Endothelial cell of umbilical vein (primary cell): ENCODE results near the gene ACAD9. TPM values are rescaled to one million over a fixed set of nuclear protein-coding genes. Genes with fewer than 3 reads are reported as not detected.
"Not testable (repeated sequence)": the region's sequence is repeated elsewhere in the genome, so short reads cannot be mapped to it uniquely, and the experiment has no call there.

ENCODE experiments used
- BruUV-seq: library from RNA; stranded (reverse); fragments of 400-500 nt; replicated peaks from 2 replicates; lab custom pipeline; 2021; lab: Mats Ljungman, UMichigan
- CTCF ChIA-PET: fragments of 300-600, 350-600 bp; sonication (Branson Sonifier 250); formaldehyde crosslinking; loops from one replicate; lab custom pipeline; 2021; ENCODE audit warnings: antibody characterized with exemption, inconsistent platforms; lab: Charles Lee
- POLR2A ChIA-PET: fragments of 300-600, 350-600 bp; sonication (Branson Sonifier 250); formaldehyde crosslinking; loops from one replicate; lab custom pipeline; 2021; ENCODE audit warnings: antibody characterized with exemption, inconsistent platforms; lab: Charles Lee
- DNase-seq: peaks from one replicate; pipeline ENCODE4 v3.0.0-alpha.2; 2011; ENCODE audit warnings: low read depth, low spot score
- FAIRE-seq: peaks from 2 replicates; lab custom pipeline; 2011; peaks lifted over from hg19 to GRCh38; lab: Jason Lieb, UNC
- H2AFZ ChIP-seq: 2 replicates; pipeline ENCODE4 v1.6.0; 2012; ENCODE audit warnings: low read depth, low read length, control low read depth, inconsistent platforms
- H3K27ac ChIP-seq: 2 replicates; pipeline ENCODE4 v1.5.1; 2011; ENCODE audit warnings: low read depth, mild to moderate bottlenecking, control low read depth, low read length, moderate library complexity; ENCODE audit not compliant: insufficient read depth
- H3K27me3 ChIP-seq, 2 experiments: 2 replicates each; pipeline versions ENCODE4 v1.6.0 to v1.6.1; 2011; ENCODE audit warnings: low read length in 2 of 2, mixed read lengths in 1 of 2; ENCODE audit not compliant: control insufficient read depth in 2 of 2, insufficient read depth in 2 of 2
- H3K36me3 ChIP-seq, 2 experiments: 2 replicates in 1 of 2; 3 replicates in 1 of 2; pipeline ENCODE4 v1.5.1; 2011; ENCODE audit warnings: low read length in 2 of 2, mild to moderate bottlenecking in 1 of 2, moderate library complexity in 1 of 2; ENCODE audit not compliant: control insufficient read depth in 2 of 2, insufficient read depth in 2 of 2; ENCODE audit errors: extremely low read depth in 1 of 2
- H3K4me1 ChIP-seq: 3 replicates; pipeline ENCODE4 v1.5.1; 2011; ENCODE audit warnings: mild to moderate bottlenecking, low read length; ENCODE audit not compliant: control insufficient read depth, insufficient read depth; ENCODE audit errors: extremely low read depth
- H3K4me2 ChIP-seq: 2 replicates; pipeline ENCODE4 v1.6.1; 2011; ENCODE audit warnings: low read length, control low read depth, mixed read lengths; ENCODE audit not compliant: insufficient read depth
- H3K4me3 ChIP-seq, 3 experiments: fragments of 200-600 bp in 1 of 3; sonication (generic), shearing (Covaris generic) in 1 of 3; replicated peaks in 1 of 3; 2 replicates each; pipeline ENCODE4 v1.5.1; 2011 to 2016; ENCODE audit warnings: control low read depth in 3 of 3, low read length in 3 of 3, mild to moderate bottlenecking in 2 of 3, inconsistent platforms in 1 of 3, low read depth in 1 of 3, moderate library complexity in 1 of 3; ENCODE audit not compliant: insufficient read depth in 1 of 3
- H3K79me2 ChIP-seq: 2 replicates; pipeline ENCODE4 v1.6.0; 2012; ENCODE audit warnings: low read length, inconsistent platforms; ENCODE audit not compliant: control insufficient read depth, insufficient read depth
- H3K9ac ChIP-seq: replicated peaks from 2 replicates; pipeline ENCODE3; 2011; ENCODE audit warnings: low read length, control low read depth; ENCODE audit not compliant: insufficient read depth; ENCODE audit errors: extremely low read depth
- H3K9me1 ChIP-seq: replicated peaks from 3 replicates; pipeline ENCODE4 v1.6.0; 2011; ENCODE audit warnings: mild to moderate bottlenecking, low read length; ENCODE audit not compliant: control insufficient read depth, insufficient read depth; ENCODE audit errors: extremely low read depth
- H3K9me3 ChIP-seq: replicated peaks from 2 replicates; pipeline ENCODE4 v1.5.1; 2012; ENCODE audit warnings: low read length, inconsistent platforms; ENCODE audit not compliant: control insufficient read depth, insufficient read depth
- H4K20me1 ChIP-seq: replicated peaks from 2 replicates; pipeline ENCODE3; 2011; ENCODE audit warnings: mild to moderate bottlenecking, low read length; ENCODE audit not compliant: control insufficient read depth, insufficient read depth; ENCODE audit errors: extremely low read depth
- CTCF ChIP-seq, 2 donors: IDR thresholded peaks; 1 replicate in 1 of 2; 2 replicates in 1 of 2; pipeline ENCODE4 v1.5.1; 2011; ENCODE audit warnings: low read length in 2 of 2, mild to moderate bottlenecking in 2 of 2, moderate library complexity in 2 of 2, control low read depth in 1 of 2, inconsistent platforms in 1 of 2, low read depth in 1 of 2; ENCODE audit not compliant: insufficient read depth in 1 of 2; ENCODE audit errors: extremely low read depth in 1 of 2
- EZH2 ChIP-seq: IDR thresholded peaks from 2 replicates; pipeline ENCODE4 v1.6.1; 2012; ENCODE audit warnings: borderline replicate concordance, low read depth, mild to moderate bottlenecking, moderate library complexity, low read length, inconsistent platforms; ENCODE audit not compliant: severe bottlenecking
- FOS ChIP-seq: IDR thresholded peaks from 2 replicates; pipeline ENCODE4 v1.6.1; 2011; ENCODE audit warnings: mild to moderate bottlenecking, low read length, moderate library complexity, borderline replicate concordance; ENCODE audit not compliant: insufficient read depth
- GATA2 ChIP-seq: IDR thresholded peaks from 2 replicates; pipeline ENCODE4 v1.7.0; 2011; ENCODE audit warnings: low read depth, mild to moderate bottlenecking, moderate library complexity, mixed read lengths, low read length; ENCODE audit not compliant: insufficient read length, insufficient read depth
- JUN ChIP-seq: IDR thresholded peaks from 2 replicates; pipeline ENCODE4 v1.6.1; 2011; ENCODE audit warnings: borderline replicate concordance, low read depth; ENCODE audit not compliant: insufficient read length, insufficient read depth
- POLR2AphosphoS5 ChIP-seq: IDR thresholded peaks from 2 replicates; pipeline ENCODE4 v1.6.1; 2012; ENCODE audit warnings: low read depth, mild to moderate bottlenecking, control low read depth, low read length, moderate library complexity; ENCODE audit not compliant: insufficient read depth
- dilution Hi-C: fragments of 300-500 bp; cut with MboI; formaldehyde crosslinking; loops from one replicate; pipeline ENCODE4 v1.15.0; 2019; ENCODE audit warnings: low sequenced_read_pairs; ENCODE audit not compliant: extremely low pct_ligation_motif_present
- intact Hi-C: fragments of 100-400 bp; cut with micrococcal nuclease; formaldehyde crosslinking; loops from one replicate; pipeline ENCODE4 v1.10.0; 2022
- polyA plus RNA-seq, 4 experiments: library from polyadenylated mRNA; depleted of rRNA in 3 of 4; stranded (reverse) in 3 of 4; unstranded in 1 of 4; fragments of >200 nt; gene quantifications; 2 replicates each; pipeline versions ENCODE4 v1.2.1 to v1.2.3, GENCODE V29; 2011 to 2012; ENCODE audit warnings: missing spikeins in 1 of 4
- total RNA-seq: library from RNA; stranded (reverse); gene quantifications from 2 replicates; pipeline ENCODE4 v1.2.3, GENCODE V29; 2021

Gene ACAD9
- total and polyA plus RNA-seq, 2 donors (not counting 3 experiments of a cell fraction or from before 2014, with no cell fraction given): 58.6 to 65.8 TPM

- H3K4me3 ChIP-seq: no peak overlapping the region
- no peak overlapping the region for H2AFZ ChIP-seq
- H3K9me3 ChIP-seq: peaks cover 8% of the 10 kb centered on the region
- no peaks in the 10 kb centered on the region for H4K20me1 ChIP-seq
- BruUV-seq: no TSS peak
- H3K36me3 ChIP-seq: no peaks in the 10 kb centered on the region
- CTCF ChIA-PET: interaction anchor here (1.8 kb wide), 1 partner anchor 9 kb away, joined by 5 read pairs; no protein-coding TSS in a partner anchor
- FAIRE-seq (no peak), DNase-seq (no peak)
- dilution Hi-C loops (loop anchor here (25.0 kb wide), 1 partner anchor 189 kb away; the partner anchor contains the start of gene RAB43), intact Hi-C loops (loop anchor here (5.0 kb wide), 1 partner anchor 46 kb away; the partner anchor contains the start of gene ACAD9)
- H3K9ac ChIP-seq: no peak overlapping the region
- POLR2A ChIA-PET: no interaction called here
- TF ChIP-seq FOS: no peak
- TF ChIP-seq EZH2: no peak
- no peak for TF ChIP-seq POLR2AphosphoS5
- TF ChIP-seq JUN: no peak
- no peak for TF ChIP-seq CTCF (IDR thresholded peaks at IDR 0.05; ENCODE audit: extremely low read depth in 1 of 2, insufficient read depth in 1 of 2, low read depth in 1 of 2, low read length in 2 of 2)
- no peak for TF ChIP-seq GATA2
- H3K79me2 ChIP-seq: no peaks in the 10 kb centered on the region
- H3K4me2 ChIP-seq: no peak overlapping the region
- no peaks in the 10 kb centered on the region for H3K27me3 ChIP-seq
- no peaks in the 10 kb centered on the region for H3K4me1 ChIP-seq
- H3K27ac ChIP-seq: no peak overlapping the region
- H3K9me1 ChIP-seq: no peaks in the 10 kb centered on the region
These were observed 44.2 kb downstream of the ACAD9 start for GRCh38 chr3:128923576-128923975.

- H3K9me1 ChIP-seq, H3K27me3 ChIP-seq, H3K4me3 ChIP-seq, FAIRE-seq, H3K9ac ChIP-seq, H3K4me2 ChIP-seq, H3K27ac ChIP-seq, H3K79me2 ChIP-seq, DNase-seq, BruUV-seq, POLR2A ChIA-PET, H2AFZ ChIP-seq, H3K4me1 ChIP-seq, H3K9me3 ChIP-seq, H3K36me3 ChIP-seq, H4K20me1 ChIP-seq: not testable (repeated sequence)
- CTCF ChIA-PET: interaction anchor here (1.8 kb wide), 1 partner anchor 9 kb away, joined by 5 read pairs; no protein-coding TSS in a partner anchor
- dilution Hi-C loops (loop anchor here (25.0 kb wide), 1 partner anchor 188 kb away; the partner anchor contains the start of gene RAB43), intact Hi-C loops (loop anchor here (5.0 kb wide), 1 partner anchor 47 kb away; the partner anchor contains the start of gene ACAD9)
These were observed 44.6 kb downstream of the ACAD9 start for GRCh38 chr3:128923986-128924385.
